ENCODE measurements around the gene CSH2.
"Not testable (repeated sequence)": the region's sequence is repeated elsewhere in the genome, so short reads cannot be mapped to it uniquely, and the experiment has no call there.

CSH2 gene

GRCh38 chr17:63873577-63873976 is at the start of gene CSH2:
CSH2 (minus strand) TSS chr17:63873677; CDS start chr17:63873614, 63 bp downstream.
- DNase-seq = not testable (repeated sequence)

GRCh38 chr17:63922402-63922801 is 48.9 kb upstream of the CSH2 start:
- not testable (repeated sequence) for DNase-seq

GRCh38 chr17:63920779-63921178 is 47.3 kb upstream of the CSH2 start:
- DNase-seq = not testable (repeated sequence)

- DNase-seq = not testable (repeated sequence)
These were observed 46.6 kb upstream of the CSH2 start for GRCh38 chr17:63920050-63920449.

GRCh38 chr17:63919311-63919723 is 45.8 kb upstream of the CSH2 start:
- DNase-seq = peak; percentile 37 to 52 (median 41)

GRCh38 chr17:63918789-63919305 is 45.4 kb upstream of the CSH2 start, which contains the start of gene GH1:
GH1 (minus strand) TSS chr17:63918839; CDS start chr17:63918776, 63 bp downstream.
- not testable (repeated sequence) for DNase-seq

GRCh38 chr17:63918305-63918704 is 44.8 kb upstream of the CSH2 start:
- no peak for DNase-seq

GRCh38 chr17:63917646-63918045 is 44.2 kb upstream of the CSH2 start:
- no peak for DNase-seq

- not testable (repeated sequence) for DNase-seq
These were observed 43.7 kb upstream of the CSH2 start for GRCh38 chr17:63917206-63917605.

- DNase-seq = no peak
These were observed 43.2 kb upstream of the CSH2 start for GRCh38 chr17:63916566-63917185.

GRCh38 chr17:63915753-63916152 is 42.3 kb upstream of the CSH2 start:
- not testable (repeated sequence) for DNase-seq

GRCh38 chr17:63914471-63914870 is 41.0 kb upstream of the CSH2 start:
- no peak for DNase-seq

- DNase-seq = peak; percentile 15 to 61 (median 31)
These were observed 38.2 kb upstream of the CSH2 start for GRCh38 chr17:63911657-63912100.

GRCh38 chr17:63911041-63911635 is 37.7 kb upstream of the CSH2 start, which contains the start of gene CSHL1:
CSHL1 (minus strand) TSS chr17:63911258; CDS start chr17:63911196, 62 bp downstream.
- no peak for DNase-seq

GRCh38 chr17:63910096-63910495 is 36.6 kb upstream of the CSH2 start:
- no peak for DNase-seq

- DNase-seq = not testable (repeated sequence)
These were observed 36.1 kb upstream of the CSH2 start for GRCh38 chr17:63909586-63909985.

- not testable (repeated sequence) for DNase-seq
These were observed 33.8 kb upstream of the CSH2 start for GRCh38 chr17:63907161-63907778.

GRCh38 chr17:63904796-63905195 is 31.3 kb upstream of the CSH2 start:
- not testable (repeated sequence) for DNase-seq

GRCh38 chr17:63903787-63904201 is 30.3 kb upstream of the CSH2 start:
- not testable (repeated sequence) for DNase-seq

GRCh38 chr17:63901971-63902370 is 28.5 kb upstream of the CSH2 start:
- DNase-seq = not testable (repeated sequence)

GRCh38 chr17:63898899-63899798 is 25.7 kb upstream of the CSH2 start:
- not testable (repeated sequence) for DNase-seq

Measured in activated CD4-positive, CD25-positive, alpha-beta regulatory T cell (primary cell).